NCI-H2227 (cell line): ENCODE measurements around the gene LAMB1.

ENCODE experiments used
- DNase-seq: peaks from one replicate; lab custom pipeline; 2025; ENCODE audit not compliant: unreplicated experiment; lab: John Stamatoyannopoulos, UW

Gene LAMB1

GRCh38 chr7:107999779-108000560 is 3.0 kb downstream of the LAMB1 start:
- no peak for DNase-seq

DNA sequence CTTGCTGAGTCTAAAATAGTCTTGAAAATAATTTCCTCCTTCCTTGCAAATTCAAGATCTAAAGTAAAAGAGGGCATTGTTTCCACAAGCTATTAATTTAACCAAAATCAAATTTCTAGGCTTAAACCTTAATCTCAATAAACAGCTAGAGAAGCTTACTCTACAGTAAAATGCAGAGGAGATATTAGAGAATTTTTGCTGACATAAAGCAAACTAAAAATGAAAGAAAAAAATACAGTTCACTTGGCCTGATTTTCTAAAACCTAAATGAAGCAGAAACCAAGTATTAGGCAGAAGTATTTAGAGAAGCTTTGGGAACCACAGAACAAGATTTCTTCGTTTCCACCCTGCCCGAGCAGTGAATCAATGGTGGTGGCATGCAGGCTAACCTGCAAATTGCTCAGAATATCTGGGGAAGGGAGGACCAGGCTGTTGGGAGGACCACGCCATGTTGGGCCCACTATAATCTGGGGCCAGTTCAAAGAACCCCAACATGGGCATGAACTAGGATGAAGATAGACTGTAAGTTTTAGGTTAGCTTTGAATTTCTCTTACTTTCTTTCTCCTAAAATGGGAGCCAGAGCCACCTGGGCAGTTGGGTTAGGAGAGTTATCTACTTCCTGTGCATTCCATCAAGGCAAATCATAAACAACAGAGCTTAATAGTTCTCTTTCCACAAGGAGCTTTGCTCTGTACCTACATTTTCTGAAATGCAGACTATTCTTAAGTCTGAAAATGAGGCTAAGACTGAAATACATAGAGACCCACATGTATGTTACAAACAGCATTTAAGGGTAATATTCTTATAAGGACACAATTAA is 4.1 kb downstream of the LAMB1 start:
- DNase-seq: no peak

DNA sequence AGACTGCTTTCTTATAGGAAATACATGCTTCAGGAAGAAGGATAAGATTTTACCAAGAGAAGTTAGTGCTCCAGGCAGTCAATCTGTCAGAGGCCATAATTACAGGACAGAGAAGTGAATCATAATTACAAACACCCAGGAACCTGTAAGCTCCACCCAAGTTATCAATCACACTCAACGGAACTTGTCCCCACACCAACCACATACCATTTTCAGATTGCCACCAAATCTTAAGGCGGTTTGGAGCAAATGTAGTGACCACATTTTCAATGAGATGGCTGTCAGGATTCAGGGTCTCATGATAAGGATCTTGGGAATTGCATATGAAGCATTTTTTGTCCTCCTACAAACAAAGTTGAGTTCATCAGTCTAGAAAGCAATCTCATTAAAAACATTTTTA is 4.8 kb downstream of the LAMB1 start:
- peak; percentile 43 for DNase-seq

- DNase-seq: no peak
Observed at GRCh38 chr7:107996072-107996882, 6.7 kb downstream of the LAMB1 start.

GRCh38 chr7:107995184-107996071 is 7.5 kb downstream of the LAMB1 start:
- DNase-seq: peak; percentile 80

GRCh38 chr7:107994421-107995030 is 8.4 kb downstream of the LAMB1 start:
- DNase-seq: peak; percentile 22

DNA sequence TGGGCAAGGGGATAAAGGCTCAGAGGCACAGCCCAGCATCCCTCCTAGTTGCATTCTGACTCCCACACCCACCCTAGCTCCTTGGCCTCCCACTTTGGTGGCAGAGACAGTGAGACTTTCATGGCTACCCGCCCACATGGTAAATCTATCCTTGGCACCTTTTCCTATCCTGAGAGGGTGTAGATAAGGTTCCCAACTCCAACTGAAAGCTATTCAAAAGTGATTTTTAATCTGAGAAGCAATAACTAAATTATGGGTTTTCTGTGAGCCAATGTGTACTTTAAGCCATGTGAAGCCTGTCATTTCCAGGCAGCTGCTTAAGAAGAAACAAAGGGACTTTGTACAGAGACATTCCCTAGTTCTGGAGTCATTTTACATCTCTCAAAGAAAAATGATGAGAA is 9.1 kb downstream of the LAMB1 start:
- peak; percentile 79 for DNase-seq

DNA sequence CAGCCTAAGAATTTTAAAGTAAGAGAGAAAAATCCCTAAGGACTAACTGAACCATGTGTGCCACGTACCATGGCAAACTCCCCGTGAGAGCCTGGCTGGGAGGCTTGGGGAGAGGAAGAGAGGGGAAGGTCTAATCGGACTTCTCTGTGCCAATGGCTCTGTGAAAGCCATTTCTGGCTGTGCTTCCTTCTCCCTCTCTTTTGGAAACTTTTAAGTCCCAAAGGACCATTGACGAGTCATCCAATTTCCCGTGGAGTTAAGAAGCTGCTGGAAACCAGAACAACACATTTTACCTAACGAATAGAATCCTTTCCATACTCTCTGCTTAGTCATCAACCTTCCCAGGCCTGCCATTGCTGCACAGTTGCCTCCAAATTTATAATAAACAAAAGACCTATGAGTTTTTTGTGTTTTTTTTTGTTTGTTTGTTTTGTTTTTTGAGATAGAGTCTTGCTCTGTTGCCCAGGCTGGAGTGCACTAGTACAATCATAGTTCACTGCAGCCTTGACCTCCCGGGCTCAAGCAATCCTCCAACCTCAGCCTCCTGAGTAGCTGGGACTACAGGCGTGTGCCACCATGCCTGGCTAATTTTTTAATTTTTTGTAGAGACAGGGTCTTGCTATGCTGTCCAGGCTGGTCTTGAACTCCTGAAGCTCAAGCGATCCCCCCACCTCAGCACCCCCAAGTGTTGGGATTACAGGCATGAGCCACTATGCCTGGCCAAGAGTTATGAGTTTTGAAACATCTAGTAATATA is 13.2 kb downstream of the LAMB1 start:
- DNase-seq: no peak

DNA sequence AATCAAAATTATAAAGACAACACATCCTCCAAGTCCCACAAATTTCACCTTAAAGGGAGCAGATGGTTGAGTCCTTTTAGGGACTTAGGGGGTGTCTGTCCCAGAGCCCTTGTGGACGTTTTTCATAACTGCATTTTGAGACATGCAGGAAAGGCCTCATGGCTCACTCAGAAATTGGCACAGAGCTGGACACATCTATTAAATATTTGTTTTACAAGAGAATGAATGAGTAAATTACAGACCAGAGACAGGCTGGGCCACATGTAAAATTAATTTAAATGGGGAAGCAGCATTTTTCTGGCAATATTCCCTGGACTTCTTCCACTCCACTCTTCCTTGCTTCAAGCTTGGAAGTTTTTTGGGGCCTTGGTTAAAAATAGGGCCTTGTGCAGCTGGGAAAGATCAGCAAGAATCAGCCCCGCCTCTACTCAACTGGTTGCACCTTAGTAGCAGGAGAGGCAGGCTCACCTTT is 20.0 kb downstream of the LAMB1 start:
- peak; percentile 50 for DNase-seq

DNA sequence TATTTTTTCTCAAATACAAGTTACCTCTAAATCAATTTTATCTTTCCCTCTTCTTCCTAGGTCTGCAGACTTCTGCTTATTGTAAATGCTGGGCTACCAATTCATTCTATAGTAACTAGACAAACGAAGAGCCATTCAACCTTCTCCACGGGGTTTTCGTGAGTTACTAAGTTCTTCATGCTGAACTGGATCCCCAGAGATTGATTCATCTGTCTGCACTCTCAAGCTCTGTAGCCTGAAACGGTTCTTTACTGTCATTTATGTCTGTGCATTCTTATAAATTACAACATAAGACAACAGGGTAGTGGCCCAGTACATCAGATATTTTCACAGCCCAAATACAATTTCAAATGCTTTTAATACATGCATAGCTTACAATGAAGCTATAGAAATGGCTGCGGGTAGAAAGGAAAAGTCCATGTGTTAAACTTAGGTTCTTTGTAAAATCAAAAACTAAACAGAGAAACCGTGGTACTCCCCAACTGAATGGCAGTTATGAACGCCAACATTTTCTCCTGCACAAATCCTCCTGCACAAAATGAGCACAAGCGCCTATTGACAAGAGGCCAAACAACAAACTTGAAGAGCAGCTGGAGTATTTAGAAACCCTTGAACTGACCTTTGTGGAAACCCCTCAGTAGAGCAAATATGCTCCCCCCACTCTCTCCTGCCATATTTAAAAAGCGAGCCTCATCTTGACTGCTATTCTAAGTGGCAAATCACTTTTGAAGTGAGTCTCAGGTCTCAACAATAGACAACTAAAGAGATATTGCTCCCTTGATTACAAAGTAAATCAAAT is 20.7 kb downstream of the LAMB1 start:
- DNase-seq: peak; percentile 42

DNA sequence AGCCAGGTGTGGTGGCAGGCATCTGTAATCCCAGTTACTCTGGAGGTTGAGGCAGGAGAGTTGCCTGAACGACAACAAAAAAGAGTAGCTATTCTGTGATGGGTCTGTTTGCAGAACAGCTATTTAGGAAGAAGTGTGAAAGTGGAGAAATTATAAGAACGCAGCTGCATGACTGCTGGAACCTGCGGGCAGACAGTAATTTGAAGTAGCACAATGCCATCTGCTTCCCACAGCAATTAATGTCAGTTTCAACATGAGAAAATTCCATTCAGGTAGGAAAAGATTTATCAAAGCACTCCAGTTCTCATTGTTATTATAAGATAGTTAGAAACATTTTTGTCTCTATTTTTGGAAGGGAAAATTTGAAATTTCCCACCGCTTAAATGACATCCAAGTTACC is 21.5 kb downstream of the LAMB1 start:
- peak; percentile 66 for DNase-seq

GRCh38 chr7:107980671-107981190 is 22.2 kb downstream of the LAMB1 start:
- DNase-seq: no peak

GRCh38 chr7:107980171-107980570 is 22.8 kb downstream of the LAMB1 start:
- no peak for DNase-seq

DNA sequence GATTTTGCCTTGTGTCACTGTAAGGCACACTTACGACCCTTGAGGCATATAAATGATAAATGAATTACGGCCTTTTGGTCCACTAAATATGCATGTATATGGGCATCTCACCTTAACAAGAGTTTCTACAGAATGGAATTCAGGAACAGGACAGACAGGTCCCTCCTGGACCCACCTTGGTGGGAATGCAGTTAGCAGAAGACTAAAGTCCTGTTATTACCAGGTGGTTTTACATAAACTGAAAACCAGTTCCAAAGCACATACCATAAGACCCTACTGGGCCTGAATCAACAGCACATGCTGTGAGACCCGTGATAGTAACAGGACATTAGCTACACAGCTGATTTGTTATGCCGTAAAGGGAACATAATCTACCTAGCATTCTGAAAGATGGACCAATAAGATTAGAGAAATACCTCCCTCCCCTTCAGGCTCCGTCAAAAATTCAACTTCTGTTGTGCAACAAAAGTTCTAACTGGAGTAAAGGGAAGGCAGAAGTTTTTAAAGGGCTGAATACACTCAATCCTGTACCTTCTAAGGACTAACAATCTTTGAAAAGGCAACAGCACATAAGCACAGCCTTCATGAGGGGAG is 24.0 kb downstream of the LAMB1 start:
- DNase-seq: no peak

DNA sequence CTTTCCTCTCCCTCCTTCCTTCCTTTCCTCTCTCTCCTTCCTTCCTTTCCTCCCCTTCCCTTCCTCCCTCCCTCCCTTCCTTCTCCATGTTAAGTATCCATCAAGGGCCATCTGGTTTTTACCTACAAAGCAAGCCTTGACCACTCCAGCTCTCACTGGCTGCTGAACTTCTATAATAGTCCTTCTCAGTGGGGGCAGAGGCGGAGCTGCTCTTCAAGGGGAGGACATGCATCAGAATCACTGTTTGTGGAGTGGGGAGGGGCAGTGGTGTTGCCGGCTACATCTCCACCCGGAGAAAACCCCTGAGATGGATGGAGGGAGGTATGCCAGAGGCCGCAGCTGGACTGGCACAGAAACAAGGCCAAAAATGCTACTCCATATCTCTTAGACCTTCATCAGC is 25.9 kb downstream of the LAMB1 start:
- DNase-seq: peak; percentile 80

GRCh38 chr7:107976620-107977019 is 26.3 kb downstream of the LAMB1 start:
- DNase-seq: no peak

GRCh38 chr7:107975394-107976013 is 27.5 kb downstream of the LAMB1 start:
- no peak for DNase-seq
